Measurements from ENCODE around the gene NBDY.
"Not testable (repeated sequence)": the region's sequence is repeated elsewhere in the genome, so short reads cannot be mapped to it uniquely, and the experiment has no call there.

The NBDY gene

DNA sequence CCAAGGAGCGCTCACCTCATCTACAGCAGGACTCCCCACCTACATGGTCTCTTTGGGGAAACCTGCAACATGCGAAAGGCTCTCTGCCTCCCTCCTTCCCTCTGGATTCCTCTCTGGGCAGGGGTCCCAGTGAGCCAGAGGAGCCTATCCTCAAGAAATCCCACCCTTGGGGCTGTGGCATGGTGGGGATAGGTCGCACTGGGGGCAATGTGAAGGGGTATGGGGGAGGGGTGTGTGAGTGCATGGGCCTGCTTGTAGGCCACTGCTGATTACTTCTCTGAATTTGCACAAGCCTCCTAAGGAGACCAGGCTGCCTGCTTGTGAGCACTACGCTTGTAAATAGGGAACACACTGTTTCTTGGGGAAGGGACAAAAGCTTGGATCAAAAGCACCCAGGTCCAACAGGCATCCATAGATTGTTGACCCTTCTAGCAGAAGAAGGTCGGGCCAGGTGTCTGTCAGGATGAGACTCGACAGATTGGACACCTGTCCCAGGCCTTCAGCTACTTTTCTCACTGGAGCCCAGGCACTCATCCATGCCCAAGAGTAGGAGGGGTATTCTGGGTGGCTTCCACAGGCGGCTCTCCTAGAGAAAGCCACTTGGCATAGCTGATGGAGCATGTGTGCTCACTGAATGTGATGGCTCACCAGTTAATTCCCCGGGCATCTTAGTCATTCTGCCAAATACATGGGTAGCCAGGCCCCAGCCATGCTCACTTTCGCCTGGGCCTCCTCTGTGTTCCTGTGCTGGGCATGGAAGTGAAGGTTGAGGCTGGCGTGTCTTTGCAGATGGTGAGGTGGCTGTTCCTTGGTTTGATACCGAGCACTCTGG lies 75.0 kb downstream of the NBDY start:
- no peak for DNase-seq

DNA sequence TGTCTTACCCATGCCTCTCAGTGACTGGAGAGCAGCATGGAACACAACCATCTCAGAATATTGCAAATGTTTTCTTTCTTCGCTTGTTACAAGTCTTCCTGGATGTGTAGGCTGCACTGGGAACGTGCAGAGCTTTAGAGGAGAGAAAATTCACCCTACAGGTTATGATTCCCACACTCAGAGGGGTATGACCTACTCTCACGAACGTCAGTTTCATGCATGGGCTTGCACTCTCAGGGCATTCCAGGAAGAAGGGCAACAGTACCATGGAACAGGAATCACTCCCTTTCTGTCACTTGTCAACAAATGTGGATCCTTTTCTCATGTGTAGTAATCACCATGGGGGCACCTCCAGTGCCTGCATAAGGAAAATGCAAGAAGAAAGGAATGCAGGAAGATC lies 75.8 kb downstream of the NBDY start:
- DNase-seq: no peak

DNA sequence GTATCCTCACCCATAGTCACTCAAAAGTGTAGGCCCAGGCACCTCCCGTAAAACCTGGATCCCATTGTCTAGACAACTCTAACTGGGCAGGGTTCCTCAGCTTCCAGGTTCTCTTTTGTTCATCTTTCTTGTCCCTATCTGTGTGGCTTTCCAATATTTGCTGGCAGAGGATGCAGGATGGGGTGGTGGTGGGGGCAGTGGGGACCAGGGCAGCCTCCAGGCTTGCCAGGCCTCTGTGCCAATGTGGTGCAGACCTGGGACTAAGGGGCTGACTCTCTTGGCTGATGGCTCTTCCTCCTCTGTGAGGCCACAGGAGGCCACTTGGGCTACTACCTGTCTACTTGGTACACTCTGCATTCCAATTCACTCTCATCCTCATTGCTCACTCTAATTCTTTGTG lies 76.4 kb downstream of the NBDY start:
- no peak for DNase-seq

DNA sequence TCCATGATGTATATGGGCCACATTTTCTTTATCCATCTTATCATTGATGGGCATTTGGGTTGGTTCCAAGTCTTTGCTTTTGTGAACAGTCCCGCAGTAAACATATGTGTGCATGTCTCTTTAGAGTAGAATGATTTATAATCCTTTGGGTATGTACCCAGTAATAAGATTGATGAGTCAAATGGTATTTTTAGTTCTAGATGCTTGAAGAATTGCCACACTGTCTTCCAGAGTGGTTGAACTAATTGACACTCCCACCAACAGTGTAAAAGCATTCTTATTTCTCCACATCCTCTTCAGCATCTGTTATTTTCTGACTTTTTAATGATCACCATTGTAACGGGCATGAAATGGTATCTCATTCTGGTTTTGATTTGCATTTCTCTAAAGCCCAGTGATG lies 77.1 kb downstream of the NBDY start:
- not testable (repeated sequence) for DNase-seq

DNA sequence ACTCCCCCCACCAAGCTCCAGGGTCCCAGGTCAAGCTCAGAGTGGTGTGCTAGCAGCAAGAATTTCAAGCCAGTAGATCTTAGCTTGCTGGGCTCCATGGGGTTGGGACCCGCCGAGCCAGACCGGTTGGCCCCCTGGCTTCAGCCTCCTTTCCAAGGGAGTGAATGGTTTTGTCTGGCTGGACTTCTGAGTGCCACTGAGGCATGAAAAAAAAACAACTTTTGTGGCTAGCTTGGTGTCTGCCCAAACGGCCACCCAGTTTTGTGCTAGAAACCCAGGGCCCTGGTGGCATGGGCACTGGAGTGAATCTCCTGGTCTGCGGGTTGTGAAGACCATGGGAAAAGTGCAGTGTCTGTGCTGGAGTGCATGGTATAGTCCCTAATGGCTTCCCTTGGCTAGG lies 82.6 kb downstream of the NBDY start:
- no peak for DNase-seq

DNA sequence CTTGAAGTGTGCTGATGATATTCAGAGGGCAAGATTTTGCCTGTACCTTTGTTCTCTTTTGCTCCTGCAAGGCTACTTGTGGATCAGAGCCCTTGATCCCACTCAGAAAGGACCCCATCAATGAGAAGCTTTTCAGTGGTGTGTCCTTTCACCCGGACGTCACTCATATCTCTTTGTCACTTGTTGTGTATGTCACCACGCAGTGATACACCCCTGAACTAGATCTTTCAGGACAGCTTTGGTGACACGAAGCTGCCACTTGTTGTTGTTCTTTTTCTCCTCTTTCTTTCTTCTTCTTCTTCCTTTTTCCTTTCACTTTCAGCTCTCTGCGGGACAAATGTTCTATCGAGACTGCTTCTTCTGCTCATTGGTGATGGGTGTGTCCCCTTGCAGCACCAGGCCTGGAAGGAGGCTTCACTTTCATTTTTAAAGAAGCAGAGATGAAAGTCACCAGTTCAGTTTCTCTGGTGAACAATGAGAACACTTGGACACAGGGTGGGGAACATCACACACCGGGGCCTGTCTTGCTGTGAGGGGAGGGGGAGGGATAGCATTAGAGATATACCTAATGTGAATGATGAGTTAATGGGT lies 83.6 kb downstream of the NBDY start:
- no peak for DNase-seq

DNA sequence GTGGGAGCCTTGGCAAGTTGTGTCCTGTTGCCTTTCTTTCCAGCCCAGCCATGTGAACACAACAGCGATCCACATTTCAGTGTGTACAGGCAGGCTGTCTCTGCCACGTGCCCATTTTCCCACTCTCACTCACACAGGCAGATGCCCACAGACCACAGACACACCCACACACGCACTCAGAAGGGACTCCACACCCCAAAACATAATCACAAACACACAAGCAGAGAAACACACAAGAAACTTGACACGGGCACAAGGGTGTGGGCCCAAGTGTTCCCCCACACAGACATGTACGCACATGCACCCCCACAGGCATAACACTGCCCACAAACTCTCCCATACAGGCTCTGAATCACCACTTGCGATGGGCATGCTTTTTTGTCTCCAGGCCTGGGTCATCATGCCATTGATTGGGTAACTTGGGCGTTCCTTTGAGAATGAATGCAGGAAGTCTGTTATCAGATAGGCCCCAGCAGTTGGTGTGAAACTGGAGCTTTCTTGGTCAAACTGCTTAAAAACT lies 84.3 kb downstream of the NBDY start:
- peak in 2 of 4 experiments; percentile 7 to 8 for DNase-seq

DNA sequence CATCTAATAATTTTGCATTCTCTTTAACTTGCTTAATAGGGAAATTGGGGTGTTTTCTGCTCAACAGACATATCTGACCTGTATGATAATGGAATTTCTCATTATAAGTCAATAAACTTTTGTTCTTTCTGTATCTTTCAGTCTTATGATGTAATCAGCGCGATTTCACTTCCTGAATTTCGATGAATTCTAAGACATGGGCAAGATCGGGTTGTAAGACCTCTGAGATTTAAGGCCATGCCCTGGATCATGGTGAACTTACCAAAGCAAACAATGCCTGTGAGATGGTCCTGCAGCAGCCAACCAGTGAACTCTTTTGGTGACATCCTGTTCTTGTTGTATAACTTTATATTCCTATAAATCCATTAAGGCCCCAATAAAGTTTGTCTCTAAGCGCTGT lies 88.1 kb downstream of the NBDY start:
- DNase-seq: no peak

DNA sequence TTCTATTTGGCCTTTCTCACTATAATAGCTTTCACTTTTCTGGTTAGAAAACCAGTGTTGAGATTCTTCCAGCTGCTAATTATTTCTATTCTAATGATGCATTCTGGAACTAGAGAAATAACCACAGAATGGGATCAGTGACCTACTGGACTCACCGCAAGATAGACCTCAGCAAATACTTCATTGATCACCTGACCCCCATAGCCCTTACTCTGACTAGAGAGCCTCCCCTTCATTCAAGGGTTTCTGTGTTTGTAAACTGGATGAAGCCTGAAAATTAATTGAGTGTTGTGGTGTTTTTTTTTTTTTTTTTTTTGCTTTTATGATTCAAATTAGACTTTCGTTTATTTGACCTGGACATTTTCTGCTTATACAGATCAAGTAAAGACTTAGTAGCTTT lies 97.0 kb downstream of the NBDY start:
- DNase-seq: no peak

DNA sequence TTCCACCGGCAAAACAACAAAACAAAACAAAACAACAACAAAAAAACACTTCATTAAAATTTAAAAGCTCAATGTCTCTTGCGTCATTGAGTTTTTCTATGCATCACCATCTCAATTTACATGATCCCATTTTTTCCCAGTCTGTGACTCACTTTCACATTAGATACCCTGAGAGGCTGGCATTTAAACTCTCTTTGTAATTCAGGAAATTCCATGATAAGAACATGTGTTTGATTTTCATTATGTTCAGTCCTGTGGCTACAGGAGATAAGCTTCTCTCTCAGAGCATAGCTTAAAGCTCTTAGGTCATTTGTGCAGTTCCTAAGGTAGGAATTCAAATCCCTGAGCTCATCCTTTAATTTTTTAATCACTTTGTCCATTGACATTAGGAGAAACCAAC lies 104.6 kb downstream of the NBDY start:
- DNase-seq: no peak

DNA sequence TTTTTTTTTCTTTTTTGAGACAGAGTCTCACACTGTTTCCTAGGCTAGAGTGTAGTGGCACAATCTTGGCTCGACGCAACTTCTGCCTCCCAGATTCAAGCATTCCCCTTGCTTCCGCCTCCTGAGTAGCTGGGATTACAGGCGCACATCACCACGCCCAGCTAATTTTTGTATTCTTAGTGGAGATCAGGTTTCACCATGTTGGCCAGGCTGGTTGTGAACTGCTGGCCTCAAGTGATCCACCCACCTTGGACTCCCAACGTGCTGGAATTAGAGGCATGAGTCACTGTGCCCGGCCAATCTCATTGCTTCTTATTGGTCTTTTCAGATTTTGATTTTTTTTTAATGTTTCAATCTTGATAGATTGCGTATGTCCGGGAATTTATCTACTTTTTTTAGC lies 124.4 kb downstream of the NBDY start:
- DNase-seq: no peak

DNA sequence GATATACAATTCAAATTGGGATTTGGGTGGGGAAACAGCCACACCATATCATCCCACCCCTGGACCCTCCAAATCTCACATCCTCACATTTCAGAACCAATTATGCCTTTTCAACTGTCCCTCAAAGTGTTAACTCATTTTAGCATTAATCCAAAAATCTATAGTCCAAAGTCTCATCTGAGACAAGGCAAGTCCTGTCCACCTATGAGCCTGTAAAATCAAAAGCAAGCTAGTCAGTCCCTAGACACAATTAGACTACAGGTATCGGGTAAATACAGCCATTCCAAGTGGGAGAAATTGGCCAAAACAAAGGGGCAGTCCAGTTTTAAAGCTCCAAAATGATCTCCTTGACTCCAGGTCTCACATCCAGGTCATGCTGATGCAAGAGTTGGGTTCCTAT lies 128.0 kb downstream of the NBDY start:
- DNase-seq: no peak

DNA sequence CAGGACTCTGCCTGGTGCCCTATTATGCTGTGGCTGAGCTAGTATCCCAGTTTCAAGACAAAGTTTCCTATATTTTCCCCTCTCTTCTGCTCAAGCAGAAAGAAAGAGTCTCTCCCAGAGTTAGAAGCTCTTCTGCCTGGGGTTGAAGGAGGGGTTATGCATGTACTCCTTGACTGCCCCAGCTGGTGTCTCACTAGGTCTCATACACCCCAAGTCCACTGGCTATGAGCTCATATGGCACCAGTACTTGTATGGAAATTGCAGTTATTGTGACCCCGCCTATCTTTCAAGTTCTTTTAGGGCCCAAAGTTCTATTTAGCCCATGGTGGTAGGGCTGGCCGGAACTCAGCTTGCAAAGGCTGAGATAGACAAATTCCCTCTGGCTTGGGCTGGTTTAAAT lies 131.8 kb downstream of the NBDY start:
- no peak for DNase-seq
